Vagina (tissue), 2 donors: ENCODE measurements around the gene PHF23.

Experiments
- CTCF ChIP-seq, 3 experiments: fragments of 450-650 bp in 2 of 3; fragments of 200-600 bp in 1 of 3; sonication (generic) in 1 of 3; IDR thresholded peaks; one replicate each; pipeline ENCODE4 v1.5.1; 2017 to 2019; ENCODE audit warnings: antibody characterized with exemption in 3 of 3, mild to moderate bottlenecking in 2 of 3, moderate library complexity in 2 of 3
- POLR2A ChIP-seq, 2 donors: fragments of 450-650 bp; IDR thresholded peaks; one replicate each; pipeline ENCODE4 v1.6.1; 2017; ENCODE audit warnings: antibody characterized with exemption in 2 of 2, mild to moderate bottlenecking in 2 of 2, moderate library complexity in 2 of 2

- TF ChIP-seq CTCF (IDR thresholded peaks at IDR 0.05) (no peak), POLR2A (IDR thresholded peaks at IDR 0.05) (no peak)
Observed at GRCh38 chr17:7218166-7218565, 21.1 kb downstream of the PHF23 start.
